Effector memory CD8-positive, alpha-beta T cell (primary cell): ENCODE results near the gene OR10D3.
"Not testable (repeated sequence)": the region's sequence is repeated elsewhere in the genome, so short reads cannot be mapped to it uniquely, and the experiment has no call there.

Source experiments
- ATAC-seq: fragments of 150-1000 bp; cut with Tn5 transposase; replicated peaks from 2 replicates; pipeline ENCODE4 v1.10.0; 2021; ENCODE audit warnings: mild to moderate bottlenecking, moderate library complexity
- DNase-seq, 3 experiments: peaks; one replicate each; pipeline ENCODE4 v3.0.0; 2021
- H3K27ac Mint-ChIP-seq, 2 donors: one replicate each; pipeline ENCODE4 v1.8.0; 2022; ENCODE audit warnings: mild to moderate bottlenecking in 2 of 2, mixed read lengths in 2 of 2, moderate library complexity in 2 of 2
- H3K27me3 Mint-ChIP-seq, 2 donors: one replicate each; pipeline ENCODE4 v1.8.0; 2022; ENCODE audit warnings: mixed read lengths in 2 of 2
- H3K36me3 Mint-ChIP-seq: one replicate; pipeline ENCODE4 v1.8.0; 2022; ENCODE audit warnings: mild to moderate bottlenecking, moderate library complexity, mixed read lengths; ENCODE audit not compliant: insufficient read depth
- H3K4me1 Mint-ChIP-seq, 2 donors: one replicate each; pipeline ENCODE4 v1.8.0; 2022; ENCODE audit warnings: low read depth in 2 of 2, mixed read lengths in 2 of 2
- H3K4me3 Mint-ChIP-seq, 2 donors: one replicate each; pipeline ENCODE4 v1.8.0; 2022; ENCODE audit warnings: mild to moderate bottlenecking in 2 of 2, mixed read lengths in 2 of 2, moderate library complexity in 2 of 2
- H3K9me3 Mint-ChIP-seq, 2 donors: one replicate each; pipeline ENCODE4 v1.8.0; 2022; ENCODE audit warnings: mixed read lengths in 2 of 2
- total RNA-seq, 9 experiments: gene quantifications; one replicate each; lab custom pipeline; 2026; lab: John Stamatoyannopoulos, UW

OR10D3 gene
- total RNA-seq, result 0 to 0.07 (median 0) reads per million in 9 experiments

- ATAC-seq (no peak), DNase-seq (no peak)
- Mint-ChIP-seq H3K27ac (no peak within 1 kb of the TSS), H3K36me3 (no peaks in the 10 kb centered on the region), H3K9me3 (peaks cover 2 to 6% of the 10 kb centered on the region in 2 donors), H3K4me3 (no peak within 1 kb of the TSS), H3K4me1 (no peaks in the 10 kb centered on the region), H3K27me3 (peaks cover 9 to 13% of the 10 kb centered on the region in 2 donors)
Measured at GRCh38 chr11:124183068-124183467, at the start of gene OR10D3. TSS of gene OR10D3 (plus strand) at chr11:124183345. CDS start at chr11:124185270, 1,925 bp downstream.

- no peaks in the 10 kb centered on the region for H3K4me1 Mint-ChIP-seq
- H3K9me3 Mint-ChIP-seq, result peaks cover 6 to 9% of the 10 kb centered on the region in 2 donors
- H3K36me3 Mint-ChIP-seq, result no peaks in the 10 kb centered on the region
- DNase-seq (no peak), ATAC-seq (no peak)
- no peak overlapping the region for H3K27ac Mint-ChIP-seq
- peaks cover 0 to 6% of the 10 kb centered on the region in 2 donors for H3K27me3 Mint-ChIP-seq
- no peak overlapping the region for H3K4me3 Mint-ChIP-seq
Measured at GRCh38 chr11:124143034-124143433, 40.1 kb upstream of the OR10D3 start.

DNA sequence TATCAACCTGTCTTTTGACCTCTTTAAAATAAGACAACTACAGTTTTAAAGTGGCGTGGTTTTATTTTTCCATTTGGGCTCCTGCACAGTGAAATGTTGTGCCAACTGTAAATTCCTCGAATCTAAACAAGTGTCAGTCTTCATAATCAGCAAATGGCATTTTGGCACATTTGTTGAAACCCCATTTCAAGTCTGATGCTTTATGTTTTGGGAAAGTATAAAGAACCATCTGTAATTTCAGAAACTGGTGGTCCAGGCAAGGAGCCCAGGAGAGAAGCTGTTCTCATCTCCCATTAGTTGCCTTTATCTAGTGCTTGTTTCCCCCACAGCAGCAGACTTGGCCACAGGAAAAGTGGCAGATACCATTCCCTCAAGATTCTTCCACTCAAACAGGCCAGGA is 35.2 kb upstream of the OR10D3 start:
- ATAC-seq, result no peak
- no peak overlapping the region for H3K27ac Mint-ChIP-seq
- no peak for DNase-seq
- H3K4me3 Mint-ChIP-seq, result no peak overlapping the region
- no peaks in the 10 kb centered on the region for H3K4me1 Mint-ChIP-seq
- no peaks in the 10 kb centered on the region for H3K27me3 Mint-ChIP-seq
- H3K36me3 Mint-ChIP-seq, result no peaks in the 10 kb centered on the region
- H3K9me3 Mint-ChIP-seq, result no peaks in the 10 kb centered on the region

- Mint-ChIP-seq H3K36me3 (no peaks in the 10 kb centered on the region), H3K4me3 (no peak overlapping the region), H3K4me1 (no peaks in the 10 kb centered on the region), H3K27me3 (no peaks in the 10 kb centered on the region), H3K9me3 (no peaks in the 10 kb centered on the region), H3K27ac (no peak overlapping the region)
- DNase-seq, result no peak
- no peak for ATAC-seq
Measured at GRCh38 chr11:124150684-124151083, 32.5 kb upstream of the OR10D3 start.

DNA sequence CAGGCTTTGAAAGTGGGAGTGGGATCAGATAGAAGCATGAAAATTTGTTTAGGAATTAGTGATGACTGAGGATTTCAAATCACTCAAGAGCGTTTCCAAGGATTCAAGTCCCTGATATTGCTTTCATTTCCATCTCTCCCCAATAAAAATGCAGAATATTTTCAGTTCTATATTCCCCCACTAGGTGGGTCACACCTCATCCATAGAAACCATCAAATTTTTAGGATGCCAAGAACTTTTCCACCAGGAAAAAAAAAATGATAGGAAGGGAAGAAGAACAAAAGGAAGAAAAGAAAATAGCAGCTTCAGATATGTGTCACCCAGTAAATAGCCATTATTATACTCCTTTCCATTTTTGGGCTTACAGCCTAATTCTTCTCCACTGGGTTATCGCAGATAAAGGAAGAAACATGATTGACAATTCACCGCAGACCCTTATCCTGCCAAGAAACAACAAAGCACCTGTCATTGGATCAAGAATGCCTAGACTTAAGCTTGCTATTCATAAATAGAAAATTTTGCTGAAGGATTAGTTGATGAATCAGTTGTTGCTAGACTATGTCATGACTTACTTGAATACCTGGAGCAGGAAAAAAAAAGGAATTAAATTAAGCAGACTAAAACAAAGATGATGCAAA is 30.3 kb upstream of the OR10D3 start:
- H3K4me1 Mint-ChIP-seq, result no peaks in the 10 kb centered on the region
- no peaks in the 10 kb centered on the region for H3K36me3 Mint-ChIP-seq
- DNase-seq (no peak), ATAC-seq (no peak)
- H3K9me3 Mint-ChIP-seq, result no peaks in the 10 kb centered on the region
- no peak overlapping the region for H3K27ac Mint-ChIP-seq
- H3K27me3 Mint-ChIP-seq, result no peaks in the 10 kb centered on the region
- H3K4me3 Mint-ChIP-seq, result no peak overlapping the region

DNA sequence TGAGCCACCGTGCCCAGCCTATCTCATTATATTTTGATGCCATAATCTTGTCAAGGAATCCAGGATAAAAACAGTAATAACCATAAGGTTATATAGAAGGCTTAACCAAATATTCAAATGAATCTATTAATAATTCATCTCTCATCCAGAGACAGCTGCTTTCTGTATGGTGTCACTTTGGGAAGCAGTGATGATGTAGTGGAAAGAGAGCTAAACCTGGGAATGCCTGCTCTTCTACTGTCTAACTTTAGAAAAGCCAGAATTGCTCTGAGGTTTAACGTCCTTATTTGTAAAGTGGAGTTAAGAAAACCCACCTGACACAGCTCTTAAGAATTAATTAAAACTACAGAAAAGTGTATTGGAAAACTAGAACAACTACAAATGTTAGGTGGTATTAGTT is 29.3 kb upstream of the OR10D3 start:
- Mint-ChIP-seq H3K4me1 (no peaks in the 10 kb centered on the region), H3K4me3 (no peak overlapping the region), H3K36me3 (no peaks in the 10 kb centered on the region), H3K9me3 (peaks cover 0 to 5% of the 10 kb centered on the region in 2 donors), H3K27me3 (peaks cover 6 to 7% of the 10 kb centered on the region in 2 donors), H3K27ac (no peak overlapping the region)
- DNase-seq, result no peak
- no peak for ATAC-seq

DNA sequence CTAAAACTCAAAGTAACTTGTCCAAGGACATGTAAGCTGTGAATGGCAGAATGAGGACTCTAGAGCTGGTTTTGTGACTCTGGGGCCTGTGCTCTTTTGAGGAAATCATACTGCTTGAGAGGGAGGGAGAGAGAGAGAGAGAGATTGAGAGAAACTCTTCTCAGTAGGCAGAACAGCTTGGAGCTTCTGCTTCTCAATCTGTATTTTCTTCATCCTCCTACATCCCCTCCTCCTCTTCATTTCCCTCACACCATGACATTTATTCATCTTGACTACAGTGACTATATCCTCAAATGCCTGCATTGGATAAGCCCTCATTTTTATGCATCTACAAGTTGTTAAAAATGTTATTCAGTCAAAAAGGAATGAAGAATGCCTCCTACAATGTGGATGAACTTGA is 23.7 kb upstream of the OR10D3 start:
- Mint-ChIP-seq H3K4me3 (no peak overlapping the region), H3K9me3 (peaks cover 0 to 8% of the 10 kb centered on the region in 2 donors), H3K27ac (no peak overlapping the region), H3K36me3 (no peaks in the 10 kb centered on the region), H3K4me1 (no peaks in the 10 kb centered on the region), H3K27me3 (peaks cover 10 to 13% of the 10 kb centered on the region in 2 donors)
- DNase-seq, result no peak
- ATAC-seq, result no peak

DNA sequence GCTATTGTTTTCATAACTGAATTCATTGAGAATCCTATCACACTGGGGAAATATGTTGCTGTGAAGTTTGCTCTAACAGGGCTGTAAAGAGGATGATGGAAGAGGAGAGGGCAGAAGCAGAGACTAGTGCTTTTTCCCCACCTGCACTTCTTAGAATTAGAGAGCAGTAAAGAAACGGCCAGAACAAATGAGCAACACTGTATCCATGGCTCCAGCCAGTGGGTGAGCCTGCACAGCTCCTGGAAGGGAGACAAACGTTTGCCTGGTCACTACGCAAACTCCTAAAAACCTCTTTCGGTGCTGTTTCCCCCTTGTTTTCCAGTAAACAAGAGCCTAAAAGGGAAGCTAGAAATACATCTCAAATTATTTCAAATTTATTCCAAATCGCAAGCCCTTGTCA is 22.2 kb upstream of the OR10D3 start:
- no peak for ATAC-seq
- Mint-ChIP-seq H3K27ac (no peak overlapping the region), H3K27me3 (peaks cover 10 to 13% of the 10 kb centered on the region in 2 donors), H3K4me3 (no peak overlapping the region), H3K36me3 (no peaks in the 10 kb centered on the region), H3K9me3 (peaks cover 0 to 8% of the 10 kb centered on the region in 2 donors), H3K4me1 (no peaks in the 10 kb centered on the region)
- no peak for DNase-seq

GRCh38 chr11:124167826-124168231 is 15.3 kb upstream of the OR10D3 start:
- Mint-ChIP-seq H3K27ac (no peak overlapping the region), H3K27me3 (peaks cover 7 to 15% of the 10 kb centered on the region in 2 donors)

DNA sequence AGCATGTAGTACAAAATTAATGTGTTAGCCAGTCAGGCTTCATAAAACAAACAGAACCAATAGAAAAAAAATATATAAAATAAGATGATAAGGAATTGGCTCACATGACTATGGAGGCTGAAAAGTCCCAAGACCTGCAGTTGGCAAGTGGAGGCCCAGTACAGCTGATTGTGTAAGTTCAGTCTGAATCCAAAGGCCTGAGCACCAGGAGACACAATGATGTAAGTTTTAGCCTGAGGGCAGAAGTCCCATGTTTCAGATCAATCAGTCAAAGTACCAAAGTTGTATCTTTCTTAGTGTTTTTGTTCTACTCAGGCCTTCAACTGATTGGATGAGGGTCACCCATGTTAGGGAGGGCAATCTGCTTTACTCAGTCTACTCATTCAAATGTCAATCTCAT is 14.3 kb upstream of the OR10D3 start:
- Mint-ChIP-seq H3K27ac (no peak overlapping the region), H3K36me3 (no peaks in the 10 kb centered on the region), H3K4me3 (no peak overlapping the region), H3K4me1 (no peaks in the 10 kb centered on the region), H3K9me3 (peaks cover 0 to 1% of the 10 kb centered on the region in 2 donors), H3K27me3 (peaks cover 7 to 15% of the 10 kb centered on the region in 2 donors)
- DNase-seq (no peak), ATAC-seq (no peak)

More at GRCh38 chr11:124167826-124168231, 15.3 kb upstream of the OR10D3 start:
- no peak for ATAC-seq
- Mint-ChIP-seq H3K36me3 (no peaks in the 10 kb centered on the region), H3K9me3 (peaks cover 0 to 1% of the 10 kb centered on the region in 2 donors), H3K4me3 (no peak overlapping the region), H3K4me1 (no peaks in the 10 kb centered on the region)
- DNase-seq, result no peak

- not testable (repeated sequence) for H3K4me1 Mint-ChIP-seq, H3K9me3 Mint-ChIP-seq, ATAC-seq
Measured at GRCh38 chr11:124170315-124170714, 12.8 kb upstream of the OR10D3 start.

DNA sequence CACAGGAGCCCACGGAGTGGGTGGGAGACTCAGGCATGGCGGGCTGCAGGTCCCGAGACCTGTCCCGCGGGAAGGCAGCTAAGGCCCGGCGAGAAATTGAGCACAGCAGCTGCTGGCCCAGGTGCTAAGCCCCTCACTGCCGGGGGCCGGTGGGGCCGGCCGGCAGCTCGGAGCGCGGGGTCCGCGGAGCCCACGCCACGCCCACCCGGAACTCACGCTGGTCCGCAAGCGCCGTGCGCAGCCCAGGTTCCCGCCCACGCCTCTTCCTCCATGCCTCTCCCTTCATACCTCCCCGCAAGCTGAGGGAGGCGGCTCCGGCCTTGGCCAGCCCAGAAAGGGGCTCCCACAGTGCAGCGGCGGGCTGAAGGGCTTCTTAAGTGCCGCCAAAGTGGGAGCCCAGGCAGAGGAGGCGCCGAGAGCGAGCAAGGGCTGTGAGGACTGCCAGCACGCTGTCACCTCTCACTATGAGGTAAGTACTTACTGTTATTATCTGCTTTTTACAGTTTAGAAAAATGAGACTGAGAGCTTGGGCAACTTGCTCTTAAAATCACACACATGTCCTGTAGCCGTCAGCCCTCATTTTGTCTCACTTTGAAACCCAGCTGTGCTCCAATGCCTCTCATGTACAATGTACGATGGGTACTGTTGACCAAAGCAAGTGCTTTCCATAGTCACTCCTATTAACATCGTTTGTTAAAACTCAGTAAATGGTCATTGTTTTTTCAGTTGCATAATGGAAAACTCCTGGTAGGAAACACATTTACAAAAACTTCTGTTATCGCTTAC is 12.2 kb upstream of the OR10D3 start:
- DNase-seq, result no peak

More at GRCh38 chr11:124170315-124170714, 12.8 kb upstream of the OR10D3 start:
- peaks cover 7 to 15% of the 10 kb centered on the region in 2 donors for H3K27me3 Mint-ChIP-seq
- not testable (repeated sequence) for DNase-seq, H3K27ac Mint-ChIP-seq, H3K4me3 Mint-ChIP-seq, H3K36me3 Mint-ChIP-seq

DNA sequence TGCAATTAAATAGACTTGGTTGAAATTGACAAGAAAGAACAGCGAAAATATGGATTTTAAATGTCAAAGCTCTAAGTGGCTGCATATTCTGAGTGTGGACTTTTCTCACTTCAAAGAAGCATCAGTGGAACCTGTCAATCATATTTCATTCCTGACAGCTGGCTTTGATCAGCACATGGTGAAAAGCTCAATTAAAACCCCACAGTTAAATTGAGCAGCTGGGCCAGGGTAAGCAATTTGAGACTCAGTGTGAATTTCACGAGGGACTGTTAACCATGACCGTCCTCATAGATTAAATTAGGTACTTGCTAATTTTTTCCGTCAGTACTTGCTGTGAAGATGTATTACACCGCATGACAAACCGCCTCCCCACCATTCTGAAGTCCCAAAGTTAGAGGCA is 11.0 kb upstream of the OR10D3 start:
- ATAC-seq, result no peak
- H3K4me3 Mint-ChIP-seq, result no peak overlapping the region

More for the DNA sequence above, 12.2 kb upstream of the OR10D3 start:
- ATAC-seq, result no peak
- no peaks in the 10 kb centered on the region for H3K36me3 Mint-ChIP-seq
- H3K9me3 Mint-ChIP-seq, result peaks cover 0 to 1% of the 10 kb centered on the region in 2 donors
- no peaks in the 10 kb centered on the region for H3K4me1 Mint-ChIP-seq
- H3K27ac Mint-ChIP-seq, result no peak overlapping the region
- H3K4me3 Mint-ChIP-seq, result no peak overlapping the region
- peaks cover 7 to 15% of the 10 kb centered on the region in 2 donors for H3K27me3 Mint-ChIP-seq

DNA sequence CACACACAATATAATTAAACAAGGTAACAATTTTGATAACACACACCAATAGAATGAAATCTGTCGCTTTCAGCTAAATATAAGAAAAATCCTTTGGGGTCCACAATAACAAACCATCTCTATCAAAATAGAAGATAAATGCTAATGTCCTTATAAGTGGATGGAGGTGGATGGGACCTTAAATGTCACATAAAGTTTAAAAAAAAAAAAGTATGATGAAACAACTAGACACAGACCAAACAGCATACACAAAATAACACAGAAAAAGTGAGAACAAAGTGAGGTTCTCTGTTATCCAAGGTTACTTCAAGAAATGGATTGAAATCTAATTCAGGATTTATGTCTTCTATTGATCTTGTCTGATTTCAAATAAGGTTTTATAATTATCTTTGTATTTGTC is 10.5 kb upstream of the OR10D3 start:
- DNase-seq (no peak), ATAC-seq (no peak)
- Mint-ChIP-seq H3K4me3 (no peak overlapping the region), H3K27me3 (peaks cover 0 to 3% of the 10 kb centered on the region in 2 donors), H3K27ac (no peak overlapping the region), H3K4me1 (no peaks in the 10 kb centered on the region), H3K36me3 (no peaks in the 10 kb centered on the region), H3K9me3 (peaks cover 0 to 1% of the 10 kb centered on the region in 2 donors)

More for the DNA sequence above, 11.0 kb upstream of the OR10D3 start:
- DNase-seq, result no peak
- H3K36me3 Mint-ChIP-seq, result no peaks in the 10 kb centered on the region
- H3K4me1 Mint-ChIP-seq, result no peaks in the 10 kb centered on the region
- no peak overlapping the region for H3K27ac Mint-ChIP-seq
- H3K27me3 Mint-ChIP-seq, result peaks cover 0 to 8% of the 10 kb centered on the region in 2 donors
- H3K9me3 Mint-ChIP-seq, result peaks cover 0 to 1% of the 10 kb centered on the region in 2 donors
